Lower lobe of right lung (tissue), 2 donors: ENCODE measurements around the gene MRPS6. TPM values are rescaled to one million over a fixed set of nuclear protein-coding genes. Genes with fewer than 3 reads are reported as not detected.

Experiments
- ATAC-seq, 2 donors: fragments of 200-7000 bp; cut with Tn5 transposase; one replicate each; pipeline ENCODE4 v1.9.1; 2020 to 2022; ENCODE audit warnings: mild to moderate bottlenecking in 2 of 2, moderate library complexity in 2 of 2
- DNase-seq: peaks from one replicate; pipeline ENCODE4 v3.0.0-alpha.2; 2020
- H3K27ac ChIP-seq: fragments of 200-600 bp; one replicate; pipeline ENCODE4 v1.8.0; 2022
- H3K27me3 ChIP-seq: fragments of 200-600 bp; one replicate; pipeline ENCODE4 v1.8.0; 2022; ENCODE audit warnings: low read depth
- H3K36me3 ChIP-seq: fragments of 200-600 bp; one replicate; pipeline ENCODE4 v1.8.0; 2022; ENCODE audit warnings: mild to moderate bottlenecking
- H3K4me1 ChIP-seq: fragments of 200-600 bp; one replicate; pipeline ENCODE4 v1.8.0; 2022
- H3K4me3 ChIP-seq: fragments of 200-600 bp; one replicate; pipeline ENCODE4 v1.8.0; 2022; ENCODE audit warnings: mild to moderate bottlenecking
- H3K9me3 ChIP-seq: fragments of 200-600 bp; one replicate; pipeline ENCODE4 v1.8.0; 2022
- CTCF ChIP-seq: fragments of 200-600 bp; IDR thresholded peaks from one replicate; pipeline ENCODE4 v1.8.0; 2022; ENCODE audit warnings: antibody characterized with exemption, mild to moderate bottlenecking
- intact Hi-C: fragments of 100-400 bp; cut with DNase I; formaldehyde crosslinking; loops from one replicate; pipeline ENCODE4 v1.11.0; 2022
- total RNA-seq: library from RNA; stranded (reverse); fragmentation: NEBNext Ultra II Directional; extraction: Animal tissue kit (Norgen Biotek cat#: 25700); gene quantifications from one replicate; pipeline ENCODE4 v1.2.1, GENCODE V29; 2021
- donor health status: DM: no; HTN: yes; CAD: no; lungs with severe emphysema.

The MRPS6 gene
- total RNA-seq, 1 donor from 2014 or later = 44.5 TPM

GRCh38 chr21:34128674-34129038 is 55.3 kb downstream of the MRPS6 start:
- peak in 1 of 2 donors; percentile 3 for ATAC-seq
- intact Hi-C loops = no loop called here
- Histone ChIP-seq H3K4me1 (peaks cover 45% of the 10 kb centered on the region), H3K27me3 (no peaks in the 10 kb centered on the region), H3K4me3 (no peak overlapping the region), H3K27ac (peak overlapping the region; percentile 4), H3K9me3 (no peaks in the 10 kb centered on the region), H3K36me3 (peaks cover 28% of the 10 kb centered on the region)
- TF ChIP-seq CTCF = no peak
- no peak for DNase-seq

GRCh38 chr21:34129039-34129891 is 55.9 kb downstream of the MRPS6 start:
- peaks cover 28% of the 10 kb centered on the region for H3K36me3 ChIP-seq
- H3K4me1 ChIP-seq = peaks cover 47% of the 10 kb centered on the region
- H3K27ac ChIP-seq = peak overlapping the region; percentile 47
- no peaks in the 10 kb centered on the region for H3K27me3 ChIP-seq
- H3K4me3 ChIP-seq = no peak overlapping the region
- DNase-seq = no peak
- intact Hi-C loops = no loop called here
- no peaks in the 10 kb centered on the region for H3K9me3 ChIP-seq
- peak; percentile 18 for TF ChIP-seq CTCF
- ATAC-seq = peak; percentile 78 to 85

GRCh38 chr21:34129901-34130715 is 56.7 kb downstream of the MRPS6 start:
- Histone ChIP-seq H3K27ac (peak overlapping the region; percentile 44), H3K36me3 (peaks cover 26% of the 10 kb centered on the region), H3K4me3 (no peak overlapping the region), H3K27me3 (no peaks in the 10 kb centered on the region), H3K9me3 (no peaks in the 10 kb centered on the region), H3K4me1 (peaks cover 47% of the 10 kb centered on the region)
- DNase-seq (no peak), ATAC-seq (peak; percentile 22 to 25)
- intact Hi-C loops = no loop called here
- no peak for TF ChIP-seq CTCF

- TF ChIP-seq CTCF = no peak
- no peak for ATAC-seq
- Histone ChIP-seq H3K4me3 (no peak overlapping the region), H3K9me3 (no peaks in the 10 kb centered on the region), H3K36me3 (peaks cover 23% of the 10 kb centered on the region), H3K4me1 (peaks cover 47% of the 10 kb centered on the region), H3K27me3 (no peaks in the 10 kb centered on the region), H3K27ac (peak overlapping the region; percentile 44)
- intact Hi-C loops = no loop called here
- DNase-seq = no peak
These were observed 57.3 kb downstream of the MRPS6 start for GRCh38 chr21:34130716-34130985.

GRCh38 chr21:34131586-34131985 is 58.2 kb downstream of the MRPS6 start:
- intact Hi-C loops = no loop called here
- no peak for DNase-seq
- Histone ChIP-seq H3K36me3 (peaks cover 18% of the 10 kb centered on the region), H3K9me3 (no peaks in the 10 kb centered on the region), H3K4me3 (no peak overlapping the region), H3K27ac (no peak overlapping the region), H3K27me3 (no peaks in the 10 kb centered on the region), H3K4me1 (peaks cover 47% of the 10 kb centered on the region)
- ATAC-seq = no peak
- no peak for TF ChIP-seq CTCF
